HG03095 (cell line): ENCODE data around the gene ACSS1.

Source experiments
- ATAC-seq: cut with Tn5 transposase; IDR thresholded peaks from one replicate; pipeline ENCODE4 v1.9.1; 2021; ENCODE audit warnings: moderate library complexity; ENCODE audit not compliant: unreplicated experiment

ACSS1 gene

DNA sequence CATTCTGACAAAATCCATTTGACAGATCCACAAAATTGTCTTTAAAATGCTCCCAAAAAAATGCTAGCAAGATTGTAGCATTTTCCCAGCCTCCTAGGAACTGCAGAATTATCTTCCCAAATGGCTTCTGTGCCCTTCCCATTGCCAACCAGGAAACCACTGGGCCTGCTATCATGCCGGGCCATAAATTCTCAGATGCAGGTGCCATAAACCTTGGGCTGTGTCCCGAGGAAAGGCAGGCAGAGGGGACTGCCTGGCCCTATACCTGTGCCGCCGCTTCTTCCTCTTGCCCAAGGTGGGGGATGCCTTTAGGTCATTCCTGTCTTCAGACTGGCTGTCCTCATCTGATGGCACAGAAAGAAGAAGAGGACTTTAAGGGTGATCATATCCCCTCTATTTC, 21.2 kb upstream of the ACSS1 start:
- ATAC-seq: no peak

DNA sequence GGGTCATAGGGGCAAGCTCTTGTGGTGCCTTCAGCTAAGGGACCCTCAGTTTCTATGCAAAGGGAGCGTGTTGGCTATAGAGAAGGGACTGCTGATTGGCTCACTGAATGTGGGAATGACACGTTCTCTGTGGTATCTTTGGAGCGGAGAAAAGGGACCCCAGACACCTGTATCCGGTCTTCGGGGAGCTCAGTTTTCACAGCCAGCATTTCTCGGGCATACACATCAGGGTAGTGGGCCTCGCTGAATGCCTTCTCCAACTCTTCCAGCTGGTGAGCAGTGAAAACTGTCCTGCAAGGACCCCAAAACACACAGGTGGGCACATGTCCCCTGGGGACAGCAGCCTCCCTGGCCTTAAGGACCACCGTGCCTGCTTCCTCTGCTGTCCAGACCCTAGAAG, 20.7 kb upstream of the ACSS1 start:
- no peak for ATAC-seq

DNA sequence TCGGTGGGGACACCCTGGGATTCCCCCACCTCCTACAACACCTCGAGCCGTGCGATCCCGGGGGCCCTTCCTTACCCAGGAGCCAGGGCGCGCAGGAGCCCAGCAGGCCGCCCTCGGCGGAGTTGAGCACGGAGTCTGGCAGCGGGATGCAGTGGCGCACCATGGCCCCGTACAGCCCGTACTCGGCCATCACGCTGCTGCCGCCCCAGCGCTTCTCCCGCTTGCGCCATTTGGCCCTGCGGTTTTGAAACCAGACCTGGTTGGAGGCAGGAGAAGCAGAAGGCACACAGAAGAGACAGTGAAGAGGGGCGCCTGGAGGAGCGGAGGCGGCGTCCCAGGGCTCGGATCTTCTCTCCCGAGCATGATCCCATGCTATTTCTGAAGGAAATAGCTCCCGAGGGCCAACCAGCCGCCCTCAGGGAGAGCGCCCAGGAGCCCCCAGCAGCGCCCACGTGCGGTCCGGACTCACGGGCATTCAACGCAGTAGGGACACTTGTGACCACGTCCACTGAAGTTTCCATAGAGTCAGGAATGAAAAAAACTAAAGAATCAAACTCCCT, 19.8 kb upstream of the ACSS1 start:
- no peak for ATAC-seq

DNA sequence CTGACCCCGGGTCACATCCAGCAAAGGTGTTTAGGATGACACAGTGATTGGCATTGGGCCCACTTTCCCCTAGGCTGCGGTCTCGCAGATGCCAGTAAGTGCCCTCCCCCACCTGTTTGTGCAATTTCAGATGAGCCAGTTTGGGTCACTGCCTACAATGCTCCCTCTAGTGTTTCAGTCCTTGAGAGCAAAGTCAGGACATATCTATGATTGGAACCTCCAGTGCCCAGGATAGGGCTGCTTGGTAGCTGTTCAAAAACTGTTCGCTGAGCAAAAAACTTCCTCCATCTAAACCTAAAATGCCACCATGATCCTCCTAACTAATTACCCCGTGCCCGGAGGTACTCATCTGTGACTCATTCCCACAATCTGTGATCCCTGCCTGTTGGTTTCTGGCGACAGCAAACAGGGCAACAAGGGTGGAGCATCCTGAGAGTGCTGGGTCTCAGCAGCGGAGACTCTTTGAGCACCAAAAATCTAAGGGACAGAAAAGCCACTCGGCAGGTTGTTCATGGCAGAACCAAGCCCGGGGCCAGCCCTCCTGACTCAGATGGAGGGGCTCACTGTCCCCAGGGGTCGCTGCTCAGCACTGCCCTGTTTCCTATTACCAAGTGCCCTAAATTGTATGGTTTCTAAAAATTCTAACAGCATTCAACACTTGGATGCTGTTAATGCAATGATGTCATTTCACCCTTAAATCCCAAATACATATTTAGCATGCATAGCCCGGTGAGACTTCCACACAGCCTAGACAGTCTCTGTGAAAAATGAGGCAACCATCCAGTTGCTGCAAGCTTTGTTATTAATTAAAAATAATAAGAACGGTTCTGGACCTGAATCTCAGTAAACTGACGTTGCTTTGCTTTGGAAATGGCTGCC, 19.0 kb upstream of the ACSS1 start:
- no peak for ATAC-seq

DNA sequence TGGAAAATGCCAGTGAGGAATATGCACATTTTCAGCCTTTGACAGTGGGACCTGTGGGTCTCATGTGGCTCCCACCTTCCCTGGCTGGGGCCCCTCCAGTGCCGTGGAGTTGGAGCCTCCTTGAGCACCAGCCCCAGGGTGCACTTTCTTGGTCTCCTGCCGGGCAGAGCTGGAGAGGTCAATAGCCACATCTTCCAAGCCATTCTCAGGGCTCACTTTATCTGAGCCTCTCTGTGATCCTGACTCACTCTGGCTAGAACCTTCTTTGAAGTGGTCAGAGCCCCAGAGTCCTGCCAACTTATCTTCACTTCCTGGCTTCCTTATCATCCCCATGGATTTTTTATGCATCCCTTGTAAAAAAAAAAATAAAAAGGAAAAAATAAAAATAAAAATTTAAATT, 18.3 kb upstream of the ACSS1 start:
- ATAC-seq: no peak

DNA sequence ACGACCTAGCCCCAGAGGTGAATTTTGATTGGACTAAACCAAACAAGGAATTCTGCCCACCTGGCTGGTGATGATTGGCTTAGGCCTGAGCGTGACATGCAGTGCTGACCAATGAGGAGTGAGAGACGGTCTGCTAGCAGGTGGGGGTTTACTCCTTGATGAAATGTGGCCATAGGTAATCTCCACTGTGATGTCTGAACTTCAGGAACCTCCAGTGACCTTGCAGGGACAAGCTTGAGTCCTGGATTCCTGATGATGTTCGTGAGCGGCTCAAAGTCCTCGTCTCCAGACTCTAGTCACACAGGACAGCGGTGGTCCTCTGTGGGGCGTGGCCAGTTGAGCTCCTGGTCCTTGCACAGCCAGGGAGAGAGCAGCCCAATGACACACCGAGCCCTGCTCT, 15.6 kb upstream of the ACSS1 start:
- no peak for ATAC-seq

DNA sequence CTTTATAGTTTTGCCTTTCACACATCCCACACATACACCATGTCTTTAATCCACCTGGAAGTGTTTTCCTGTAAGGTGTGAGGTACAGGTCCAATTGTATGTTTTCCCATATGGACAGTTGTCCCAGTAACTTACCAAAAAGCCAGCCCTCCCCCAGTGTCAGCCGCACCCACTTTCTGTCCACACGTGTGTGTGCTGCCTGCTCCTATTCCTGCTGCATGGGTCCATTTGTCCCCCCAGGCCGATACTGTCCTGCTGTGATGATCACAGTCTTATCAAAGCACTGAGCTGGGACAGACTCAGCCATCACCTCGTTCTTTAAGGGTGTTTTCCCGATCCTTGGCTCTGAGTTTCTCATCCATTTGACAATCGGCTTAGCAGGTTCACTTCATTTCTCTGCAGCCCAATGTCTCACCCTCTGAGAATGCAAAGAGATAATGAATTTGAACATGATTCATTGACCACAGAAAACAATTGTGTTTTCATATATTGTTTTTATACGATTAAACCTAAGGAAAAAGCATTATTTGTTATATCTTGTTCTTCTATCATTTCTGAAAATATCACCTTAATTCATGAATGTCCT, 14.4 kb upstream of the ACSS1 start:
- ATAC-seq: no peak

DNA sequence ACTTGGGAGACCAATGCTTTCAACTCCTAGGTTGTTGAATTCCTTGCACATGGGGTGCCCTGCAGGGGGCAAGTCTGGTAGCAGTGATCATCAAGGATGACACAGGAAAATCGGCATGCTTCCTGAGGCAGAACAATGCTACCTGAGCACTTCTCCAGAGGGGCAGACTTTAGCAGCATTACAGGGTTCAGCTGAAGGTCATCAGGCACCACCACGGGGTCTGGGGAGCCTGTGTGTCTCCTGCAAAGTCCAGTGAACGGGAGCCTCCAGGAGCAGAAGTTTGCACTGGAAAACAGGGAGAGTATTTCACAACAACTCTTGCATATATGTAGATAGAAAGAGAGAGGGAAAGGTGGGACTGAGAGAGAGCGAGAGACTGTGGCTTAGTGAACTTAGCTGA, 13.8 kb upstream of the ACSS1 start:
- no peak for ATAC-seq

DNA sequence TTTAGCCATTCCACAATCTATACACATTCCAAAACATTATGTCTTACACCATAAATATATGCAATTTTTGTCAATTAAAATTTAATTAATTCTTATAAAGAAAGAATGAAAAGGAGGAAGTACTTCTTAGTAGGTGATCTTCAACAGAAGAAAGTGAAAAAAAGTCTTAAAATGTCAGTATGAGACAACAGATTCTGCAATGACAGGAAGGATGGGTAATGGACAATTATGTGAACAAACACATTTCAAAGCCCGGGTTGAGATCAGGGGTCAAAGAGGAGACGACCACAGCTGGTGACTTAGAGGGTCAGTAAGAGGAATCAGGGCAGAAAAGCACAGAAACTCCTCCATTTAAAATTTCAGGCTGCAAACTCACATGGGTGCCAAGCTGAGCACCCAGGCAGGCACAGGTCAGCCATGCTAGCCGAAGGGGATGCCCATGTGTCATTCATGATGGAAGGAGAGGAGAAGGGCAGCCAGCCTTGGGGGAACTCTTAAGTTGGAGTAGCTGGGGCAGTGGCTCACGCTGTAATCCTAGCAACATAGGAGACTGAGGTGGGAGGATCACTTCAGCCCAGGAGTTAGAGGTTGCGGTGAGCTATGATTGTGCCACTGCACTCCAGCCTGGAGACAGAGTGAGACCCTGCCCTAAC, 13.0 kb upstream of the ACSS1 start:
- ATAC-seq: no peak

DNA sequence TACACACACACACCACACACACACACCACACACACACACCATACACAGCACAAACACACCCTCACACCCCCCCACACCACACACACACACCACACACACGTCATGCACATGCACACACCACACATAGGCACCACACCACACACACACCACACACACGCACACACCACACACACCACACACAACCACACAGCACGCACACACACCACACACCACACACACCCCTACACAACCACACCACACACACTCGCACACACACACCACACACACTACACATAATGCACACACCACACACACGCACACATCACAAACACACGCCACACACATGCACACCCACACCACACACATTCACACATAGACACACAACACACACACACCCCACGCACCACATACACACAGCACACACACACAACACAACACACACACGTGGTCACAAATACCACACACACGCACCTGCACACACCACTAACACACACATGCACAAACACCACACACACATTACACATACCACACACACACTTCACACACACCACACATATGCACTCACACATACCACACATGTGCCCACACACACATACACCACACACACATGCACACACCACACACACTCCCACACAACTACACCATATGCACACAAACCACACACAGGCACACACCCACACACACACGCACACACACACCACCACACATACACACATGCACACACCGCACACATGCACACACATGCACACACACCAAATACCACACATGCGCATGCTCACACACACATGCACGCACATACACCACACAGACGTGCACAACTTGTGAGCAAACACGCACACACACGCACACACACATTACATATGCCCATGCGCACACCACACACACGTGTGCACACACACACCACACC, 9.4 kb upstream of the ACSS1 start:
- no peak for ATAC-seq

DNA sequence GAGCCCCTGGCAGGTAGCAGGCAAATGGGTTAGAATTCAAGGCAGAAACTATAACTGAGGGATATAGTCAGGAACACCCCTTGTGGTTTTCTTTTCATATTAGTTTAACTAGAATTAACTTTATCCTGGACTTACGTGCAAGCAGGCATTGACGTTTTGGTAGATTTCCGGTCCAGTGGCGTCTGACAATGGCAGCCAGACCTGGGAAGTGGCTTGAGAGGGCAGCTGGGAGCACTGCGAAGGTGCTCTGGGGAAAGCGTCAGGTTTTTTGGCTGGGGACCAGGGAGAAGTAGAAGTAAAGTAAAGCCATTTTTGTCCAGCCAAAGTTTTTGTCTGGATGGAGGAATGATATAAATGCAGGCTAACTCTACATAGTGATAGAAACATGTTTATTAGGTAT, 8.4 kb upstream of the ACSS1 start:
- no peak for ATAC-seq

DNA sequence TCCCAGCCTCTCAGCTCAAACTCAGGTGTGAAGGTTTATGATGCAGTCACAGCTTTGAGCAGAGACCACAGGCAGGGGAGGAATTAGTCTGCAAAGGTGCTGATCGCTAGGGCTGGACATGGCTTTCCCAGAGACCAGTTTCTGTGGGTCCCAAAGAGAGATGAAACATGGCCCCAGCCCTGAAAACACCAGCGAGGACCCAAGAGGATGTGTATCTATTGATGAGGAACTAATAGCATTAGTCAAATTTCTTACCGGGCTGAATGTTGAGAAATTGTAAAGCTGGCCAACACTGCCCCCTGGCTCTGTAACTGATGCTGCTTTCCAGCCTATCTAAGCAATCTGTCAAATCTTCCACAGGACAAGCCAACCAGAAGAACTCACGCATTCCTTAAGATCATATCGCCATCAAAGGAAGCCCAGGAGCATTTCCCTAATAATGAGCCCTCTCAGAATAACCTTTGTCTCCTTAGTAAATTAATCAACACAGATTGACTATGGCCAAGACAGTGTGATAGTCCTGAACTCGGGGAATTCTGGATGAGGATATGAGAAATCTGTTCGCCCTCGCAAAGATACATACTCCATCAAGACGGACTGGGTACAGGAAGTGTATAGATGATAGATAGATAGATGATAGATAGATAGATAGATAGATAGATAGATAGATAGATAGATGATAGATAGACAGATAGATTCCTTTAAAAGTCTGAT, 7.8 kb upstream of the ACSS1 start:
- ATAC-seq: no peak

DNA sequence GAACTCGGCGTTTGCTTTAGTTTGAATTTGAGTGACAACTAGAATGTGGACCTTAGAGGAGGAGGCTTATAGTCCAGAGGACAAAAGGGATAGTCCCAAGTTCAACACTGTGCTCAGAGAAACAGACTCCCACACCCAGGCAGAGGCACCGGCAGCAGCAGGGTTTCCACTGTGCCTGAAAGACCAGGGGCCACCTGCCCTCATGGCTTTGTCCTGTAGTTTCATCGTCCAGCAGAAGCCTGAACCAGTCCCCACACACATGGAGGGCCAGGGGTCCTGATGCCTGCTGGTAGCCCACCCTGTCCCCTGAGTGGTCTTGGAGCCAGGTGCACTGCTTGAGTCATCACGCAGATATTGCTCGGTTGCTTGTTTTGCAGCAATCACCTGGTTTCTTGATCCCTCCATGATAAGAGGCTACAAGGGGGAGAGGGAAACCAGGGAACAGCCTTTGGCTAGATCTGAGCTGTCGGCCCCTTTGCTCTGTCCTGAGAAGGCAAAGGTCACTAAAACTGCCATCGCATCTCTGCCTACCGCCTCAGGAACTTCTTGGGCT, 7.2 kb upstream of the ACSS1 start:
- ATAC-seq: no peak

DNA sequence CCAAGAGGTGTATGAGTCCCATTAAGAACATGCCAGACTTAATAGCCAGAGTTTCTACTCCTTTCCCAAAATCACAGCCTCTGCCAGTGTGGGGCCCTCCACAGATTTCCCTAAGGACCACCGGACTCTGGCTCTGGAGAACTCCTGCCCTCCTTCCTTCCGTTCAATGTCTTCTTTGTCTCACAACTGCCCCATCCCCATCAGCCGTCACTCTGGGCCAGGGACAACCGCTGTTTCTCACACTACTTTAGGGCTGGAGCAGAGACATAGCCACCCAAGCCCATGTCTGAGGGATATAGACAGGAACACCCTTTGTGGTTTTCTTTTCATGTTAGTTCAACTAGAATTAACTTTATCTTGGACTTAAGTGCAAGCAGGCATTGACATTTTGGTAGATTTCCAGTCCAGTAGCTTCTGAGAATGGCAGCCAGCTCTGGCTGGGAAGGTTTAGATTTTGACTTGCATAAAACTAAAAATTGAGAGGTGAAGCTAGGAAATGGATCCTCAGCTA, 6.7 kb upstream of the ACSS1 start:
- no peak for ATAC-seq

DNA sequence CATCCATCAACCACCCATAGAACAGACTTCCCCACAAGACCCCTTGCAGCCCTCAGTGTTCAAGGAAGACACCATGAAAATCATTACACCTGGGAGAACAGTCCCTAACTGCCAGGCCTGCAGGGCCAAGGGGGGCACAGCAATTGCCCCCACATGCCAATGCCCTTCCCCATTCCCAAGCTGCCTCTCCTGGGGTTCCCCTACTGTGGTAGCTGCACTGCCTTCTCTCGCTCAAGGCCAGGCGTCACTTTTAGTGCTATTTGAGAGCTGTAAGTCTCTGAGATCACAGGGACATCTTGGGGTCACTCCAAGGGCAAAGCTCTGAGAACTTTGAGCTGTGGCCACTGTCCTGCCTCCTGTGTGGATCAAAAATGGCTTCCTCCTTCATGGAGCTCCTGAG, 6.0 kb upstream of the ACSS1 start:
- ATAC-seq: no peak

DNA sequence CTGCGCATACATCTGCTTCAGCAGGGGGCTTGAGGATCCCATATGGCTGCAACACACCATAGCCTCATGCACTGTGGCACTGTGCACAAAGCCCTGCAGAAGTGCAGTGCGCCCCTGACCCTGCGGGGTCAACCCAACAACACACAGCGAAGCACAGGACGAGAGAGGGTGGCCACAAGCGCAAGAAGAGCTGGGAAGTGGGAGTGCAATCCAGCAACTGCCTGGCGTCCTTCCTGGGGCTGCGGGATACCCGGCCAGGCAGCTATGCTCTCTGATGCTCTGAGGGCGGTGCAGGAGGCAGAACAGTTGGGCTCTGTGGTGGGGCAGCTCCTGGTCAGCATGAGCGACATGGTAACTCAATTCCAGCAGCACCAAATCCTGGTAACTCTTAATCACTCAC, 5.6 kb upstream of the ACSS1 start:
- ATAC-seq: no peak

DNA sequence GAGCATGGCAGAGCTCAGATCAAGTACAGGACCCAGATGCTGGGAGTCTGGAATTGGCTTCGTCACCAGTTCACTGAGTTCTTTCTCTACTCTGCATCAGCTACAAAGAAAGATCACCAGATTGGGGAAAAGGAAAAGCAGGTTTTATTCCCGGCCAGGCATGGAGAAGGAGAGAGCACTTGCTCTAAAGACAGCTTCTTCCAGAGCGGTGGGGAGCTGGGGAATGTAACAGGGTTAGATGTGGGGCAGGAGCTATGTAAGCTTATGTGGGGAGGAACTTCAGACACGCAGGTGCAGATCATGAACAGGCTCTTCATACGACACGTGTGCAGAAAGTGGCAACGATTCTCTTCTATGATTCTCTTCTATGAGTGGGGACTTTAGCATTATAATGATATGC, 4.9 kb upstream of the ACSS1 start:
- no peak for ATAC-seq

DNA sequence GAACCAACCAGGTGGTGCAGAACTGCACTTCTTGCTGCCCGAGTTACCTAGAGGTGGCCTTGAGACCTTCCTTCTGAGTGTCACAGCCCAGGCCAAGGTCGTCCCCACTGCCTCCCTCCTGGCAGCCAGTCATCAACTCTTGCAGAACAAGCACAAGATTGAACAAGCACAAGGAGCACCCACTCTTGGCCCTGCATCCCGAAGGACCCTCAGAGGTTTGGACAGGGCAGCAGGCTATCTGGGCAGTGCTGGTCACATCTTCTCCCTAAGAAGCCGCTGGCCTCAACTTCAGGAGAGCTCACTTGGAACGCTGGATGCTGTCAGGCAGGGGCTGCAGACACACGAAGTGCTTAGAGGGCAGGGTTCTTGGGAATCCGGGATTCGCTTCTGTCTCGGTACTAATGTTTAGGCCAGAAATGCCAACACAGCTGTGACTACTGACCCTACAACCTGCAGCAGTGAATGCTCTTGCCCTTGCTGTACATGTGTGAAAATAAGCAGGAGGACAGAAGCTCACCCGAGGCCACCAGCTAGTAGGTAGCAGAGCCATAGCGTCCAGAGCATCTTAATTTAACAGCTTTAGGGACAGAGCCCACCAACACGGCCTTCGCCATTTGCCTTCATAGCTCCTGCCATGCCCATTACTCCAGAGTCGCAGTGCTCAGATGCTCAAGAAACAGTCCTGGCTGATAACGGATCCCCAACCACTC, 4.0 kb upstream of the ACSS1 start:
- ATAC-seq: no peak

DNA sequence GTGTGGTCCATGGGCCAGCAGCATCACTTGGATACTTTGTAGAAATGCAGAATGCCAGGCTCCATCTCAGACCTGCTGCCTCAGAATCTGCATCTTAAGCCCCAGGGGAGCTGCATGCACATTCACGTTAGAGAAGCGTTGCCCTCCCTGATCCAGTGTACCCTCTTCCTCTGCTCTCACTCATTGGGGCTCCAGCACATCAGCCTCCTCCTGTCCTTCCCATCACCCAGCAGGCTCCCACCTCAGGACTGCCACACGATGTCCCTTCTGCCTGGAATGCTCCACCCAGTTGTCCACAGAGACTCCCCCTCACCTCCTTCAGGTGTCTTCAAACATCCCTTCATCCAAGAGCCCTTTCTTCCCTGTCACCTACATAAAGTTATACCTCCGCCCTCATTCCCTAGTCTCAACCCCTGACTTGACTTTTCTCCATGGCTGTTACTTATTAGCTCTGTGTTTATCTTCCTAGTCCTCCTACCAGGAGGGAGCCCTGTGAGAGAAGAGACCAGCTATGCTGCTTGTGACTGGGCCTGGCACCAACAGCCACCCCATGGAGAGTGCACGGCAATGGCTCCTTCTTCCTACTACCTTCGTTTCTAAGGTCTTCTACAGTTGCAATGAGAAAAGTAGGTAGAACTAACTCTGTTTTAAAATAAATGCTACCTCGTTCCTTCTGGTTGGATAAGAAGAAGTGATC, 3.3 kb upstream of the ACSS1 start:
- no peak for ATAC-seq
